CD8-positive, alpha-beta memory T cell (primary cell): ENCODE results near the gene DDX59. TPM values are rescaled to one million over a fixed set of nuclear protein-coding genes. Genes with fewer than 3 reads are reported as not detected.
A peak's percentile ranks its signal among the peaks of the same experiment; 100 is the strongest.
"Not testable (repeated sequence)": the region's sequence is repeated elsewhere in the genome, so short reads cannot be mapped to it uniquely, and the experiment has no call there.

Experiments used
- CTCF ChIA-PET: fragments of 350-600 bp; sonication (Branson Sonifier 250); formaldehyde crosslinking; loops from one replicate; lab custom pipeline; 2021; ENCODE audit warnings: antibody characterized with exemption; lab: Charles Lee
- POLR2A ChIA-PET: fragments of 350-600 bp; sonication (Branson Sonifier 250); formaldehyde crosslinking; loops from one replicate; lab custom pipeline; 2021; ENCODE audit warnings: antibody characterized with exemption; lab: Charles Lee
- DNase-seq, 5 donors: peaks; one replicate each; pipeline versions ENCODE4 v3.0.0 to v3.0.0-alpha.2; 2020 to 2022; ENCODE audit warnings: mixed read lengths in 1 of 5
- H3K27ac ChIP-seq: one replicate; pipeline ENCODE4 v1.7.0; 2013; ENCODE audit warnings: low read depth, mild to moderate bottlenecking, low read length, moderate library complexity
- H3K27me3 ChIP-seq: 2 replicates; pipeline ENCODE4 v1.7.0; 2013; ENCODE audit warnings: low read length, mild to moderate bottlenecking; ENCODE audit not compliant: insufficient read depth, poor library complexity, severe bottlenecking
- H3K36me3 ChIP-seq: 2 replicates; pipeline ENCODE4 v1.7.0; 2013; ENCODE audit warnings: mild to moderate bottlenecking, low read length, moderate library complexity; ENCODE audit not compliant: insufficient read depth
- H3K4me1 ChIP-seq: 2 replicates; pipeline ENCODE4 v1.7.0; 2013; ENCODE audit warnings: mild to moderate bottlenecking, low read length, moderate library complexity; ENCODE audit not compliant: insufficient read depth
- H3K4me3 ChIP-seq: 2 replicates; pipeline ENCODE4 v1.7.0; 2013; ENCODE audit warnings: mild to moderate bottlenecking, low read length
- H3K9me3 ChIP-seq: 2 replicates; pipeline ENCODE4 v1.7.0; 2013; ENCODE audit warnings: mild to moderate bottlenecking, low read length
- H3K27ac Mint-ChIP-seq, 8 donors: one replicate each; pipeline ENCODE4 v1.8.0; 2020 to 2021; ENCODE audit warnings: mixed read lengths in 8 of 8, mild to moderate bottlenecking in 6 of 8, inconsistent platforms in 3 of 8, moderate library complexity in 3 of 8
- H3K27me3 Mint-ChIP-seq, 2 donors: one replicate each; pipeline ENCODE4 v1.8.0; 2020 to 2021; ENCODE audit warnings: mixed read lengths in 2 of 2, mild to moderate bottlenecking in 1 of 2, moderate library complexity in 1 of 2
- H3K36me3 Mint-ChIP-seq, 3 donors: one replicate each; pipeline ENCODE4 v1.8.0; 2020 to 2021; ENCODE audit warnings: mixed read lengths in 3 of 3, inconsistent platforms in 1 of 3, mild to moderate bottlenecking in 1 of 3
- H3K4me1 Mint-ChIP-seq, 3 donors: one replicate each; pipeline ENCODE4 v1.8.0; 2020 to 2021; ENCODE audit warnings: mixed read lengths in 3 of 3, inconsistent platforms in 1 of 3, mild to moderate bottlenecking in 1 of 3
- H3K4me3 Mint-ChIP-seq, 7 donors: one replicate each; pipeline ENCODE4 v1.8.0; 2020 to 2021; ENCODE audit warnings: mixed read lengths in 7 of 7, mild to moderate bottlenecking in 6 of 7, moderate library complexity in 4 of 7, inconsistent platforms in 2 of 7
- H3K9me3 Mint-ChIP-seq, 5 donors: one replicate each; pipeline ENCODE4 v1.8.0; 2020 to 2022; ENCODE audit warnings: mixed read lengths in 5 of 5, mild to moderate bottlenecking in 3 of 5, moderate library complexity in 2 of 5, inconsistent platforms in 1 of 5
- polyA plus RNA-seq: library from polyadenylated mRNA; unstranded; fragments of 300-500 nt; fragmentation: Illumina TruSeq; gene quantifications from one replicate; pipeline ENCODE4 v1.2.3, GENCODE V29; 2021
- total RNA-seq, 2 experiments: library from RNA; stranded (reverse); gene quantifications; one replicate each; pipeline ENCODE4 v1.2.3, GENCODE V29; 2021

The DDX59 gene
- total and polyA plus RNA-seq, 3 experiments from 2014 or later = 19.0 to 23.4 (median 22.5) TPM

DNA sequence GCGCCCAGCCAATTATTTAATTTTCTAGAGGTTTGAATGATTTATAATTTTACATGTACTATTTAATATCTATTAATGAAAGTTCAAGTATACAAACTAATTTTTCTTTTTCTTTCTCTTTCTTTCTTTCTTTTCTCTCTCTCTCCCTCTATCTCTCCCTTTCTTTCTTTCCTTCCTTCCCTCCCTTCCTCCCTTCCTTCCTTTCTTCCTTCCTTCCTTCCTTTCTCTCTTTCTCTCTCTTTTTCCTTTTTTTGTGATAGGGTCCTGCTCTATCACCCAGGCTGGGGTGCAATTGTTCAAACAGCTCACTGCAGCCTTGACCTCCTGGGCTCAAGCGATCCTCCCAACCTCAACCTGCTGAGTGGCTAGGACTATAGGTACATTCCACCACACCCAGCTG is 33.0 kb downstream of the DDX59 start:
- Mint-ChIP-seq H3K4me1 (no peaks in the 10 kb centered on the region), H3K36me3 (peaks cover 0 to 16% (median 5%) of the 10 kb centered on the region in 3 donors), H3K4me3 (no peak overlapping the region), H3K27ac (peak overlapping the region in 3 of 8 donors; percentile 5 to 89 (median 8)), H3K9me3 (no peaks in the 10 kb centered on the region), H3K27me3 (peaks cover 0 to under 1% of the 10 kb centered on the region in 2 donors)
- no peak for DNase-seq
- Histone ChIP-seq H3K36me3 (no peaks in the 10 kb centered on the region), H3K27ac (no peak overlapping the region), H3K9me3 (no peaks in the 10 kb centered on the region), H3K4me1 (no peaks in the 10 kb centered on the region), H3K4me3 (no peak overlapping the region), H3K27me3 (no peaks in the 10 kb centered on the region)
- CTCF ChIA-PET = no interaction called here
- POLR2A ChIA-PET = interaction anchor here (0.6 kb wide), 1 partner anchor 50 kb away, joined by 3 read pairs; no protein-coding TSS in a partner anchor

DNA sequence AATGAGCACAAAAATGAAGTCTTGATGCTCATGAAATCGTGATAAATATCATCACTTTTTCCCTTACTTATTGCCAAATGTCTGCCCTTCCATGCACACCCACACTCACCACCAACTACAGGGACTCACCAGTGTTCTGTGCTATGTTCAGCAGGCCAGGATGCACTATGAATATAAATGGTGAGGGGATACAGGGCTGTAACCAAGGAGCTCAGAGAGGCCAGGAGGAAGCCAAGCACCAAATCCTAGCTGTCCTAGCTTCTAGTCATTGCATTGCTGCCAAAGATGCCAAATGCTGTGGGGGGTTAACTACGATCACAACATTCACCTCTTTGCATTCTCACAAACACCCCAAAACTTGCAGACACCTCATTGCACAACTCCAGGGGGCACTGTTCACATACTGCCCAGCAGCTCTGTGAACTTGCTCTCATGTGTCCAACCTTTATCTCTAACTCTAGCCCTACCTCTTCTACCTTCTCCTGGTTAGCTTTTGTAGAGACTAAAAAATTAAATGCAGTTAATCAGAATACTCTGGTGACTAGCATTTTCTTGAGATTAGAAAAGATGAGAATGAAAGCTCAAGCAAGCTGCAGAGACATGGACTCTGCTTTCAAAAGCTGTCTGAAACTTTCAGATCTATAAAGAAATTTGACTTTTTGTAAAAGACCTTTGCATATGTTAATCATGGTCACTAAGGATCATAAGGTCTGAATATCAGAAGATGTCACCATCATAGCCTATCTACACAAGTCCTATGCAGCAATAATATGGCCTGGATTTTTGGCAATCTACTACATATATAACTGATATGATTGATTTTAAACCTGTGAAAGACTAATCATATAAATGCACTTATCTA is 35.2 kb downstream of the DDX59 start:
- POLR2A ChIA-PET = no interaction called here
- H3K4me1 Mint-ChIP-seq = no peaks in the 10 kb centered on the region
- H3K9me3 ChIP-seq = no peaks in the 10 kb centered on the region
- no peaks in the 10 kb centered on the region for H3K36me3 ChIP-seq
- no peaks in the 10 kb centered on the region for H3K27me3 ChIP-seq
- H3K4me3 Mint-ChIP-seq = no peak overlapping the region
- H3K4me3 ChIP-seq = no peak overlapping the region
- H3K9me3 Mint-ChIP-seq = no peaks in the 10 kb centered on the region
- H3K36me3 Mint-ChIP-seq = peaks cover 0 to 4% (median 2%) of the 10 kb centered on the region in 3 donors
- H3K27me3 Mint-ChIP-seq = peaks cover 0 to 1% of the 10 kb centered on the region in 2 donors
- CTCF ChIA-PET = interaction anchor here (0.8 to 1.0 kb wide), 3 partner anchors 9 to 337 kb away, joined by 3 to 4 read pairs (median 4); no protein-coding TSS in a partner anchor
- peak overlapping the region in 1 of 8 donors; percentile 44 for H3K27ac Mint-ChIP-seq
- H3K27ac ChIP-seq = no peak overlapping the region
- DNase-seq = no peak
- H3K4me1 ChIP-seq = no peaks in the 10 kb centered on the region

DNA sequence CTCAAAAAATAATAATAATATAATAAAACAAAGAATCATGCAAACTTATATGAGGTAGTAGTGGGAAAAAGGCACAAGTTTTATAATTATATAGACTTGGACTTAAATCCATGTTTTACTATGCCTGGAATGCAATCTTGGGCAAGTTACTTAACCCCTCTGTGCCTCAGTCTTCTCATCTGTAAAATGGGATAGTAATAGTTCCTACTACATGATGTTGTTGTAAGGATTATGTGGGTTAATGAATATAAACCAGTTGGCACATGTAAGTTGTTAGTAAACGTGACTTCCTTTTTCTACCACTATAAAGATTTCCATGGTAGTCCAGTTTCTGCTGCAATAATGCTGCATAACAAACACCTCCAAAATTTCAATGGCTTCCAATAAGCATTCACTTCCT is 38.3 kb downstream of the DDX59 start:
- Histone ChIP-seq H3K27ac (no peak overlapping the region), H3K36me3 (no peaks in the 10 kb centered on the region), H3K4me3 (no peak overlapping the region), H3K4me1 (peaks cover 15% of the 10 kb centered on the region), H3K9me3 (no peaks in the 10 kb centered on the region), H3K27me3 (no peaks in the 10 kb centered on the region)
- DNase-seq = no peak
- peaks cover 0 to 2% (median 0%) of the 10 kb centered on the region in 3 donors for H3K36me3 Mint-ChIP-seq
- no peaks in the 10 kb centered on the region for H3K9me3 Mint-ChIP-seq
- peaks cover 0 to 1% of the 10 kb centered on the region in 2 donors for H3K27me3 Mint-ChIP-seq
- POLR2A ChIA-PET = no interaction called here
- CTCF ChIA-PET = no interaction called here
- H3K4me1 Mint-ChIP-seq = peaks cover 13 to 19% (median 17%) of the 10 kb centered on the region in 3 donors
- H3K4me3 Mint-ChIP-seq = no peak overlapping the region
- H3K27ac Mint-ChIP-seq = no peak overlapping the region

DNA sequence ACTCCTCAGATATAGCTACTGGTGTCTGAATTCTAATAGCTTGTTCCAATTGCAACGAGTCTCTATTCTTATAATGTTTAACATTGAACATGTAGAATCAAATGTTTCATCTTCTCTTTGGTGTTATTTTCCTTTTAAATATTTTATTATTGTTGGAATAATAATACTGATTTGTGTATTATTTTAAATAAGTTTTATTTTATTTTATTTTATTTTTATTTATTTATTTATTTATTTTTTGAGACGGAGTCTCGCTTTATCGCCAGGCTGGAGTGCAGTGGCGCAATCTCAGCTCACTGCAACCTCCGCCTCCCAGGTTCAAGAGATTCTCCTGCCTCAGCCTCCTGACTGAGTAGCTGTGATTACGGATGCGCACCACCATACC is 39.2 kb downstream of the DDX59 start:
- not testable (repeated sequence) for H3K27ac Mint-ChIP-seq

DNA sequence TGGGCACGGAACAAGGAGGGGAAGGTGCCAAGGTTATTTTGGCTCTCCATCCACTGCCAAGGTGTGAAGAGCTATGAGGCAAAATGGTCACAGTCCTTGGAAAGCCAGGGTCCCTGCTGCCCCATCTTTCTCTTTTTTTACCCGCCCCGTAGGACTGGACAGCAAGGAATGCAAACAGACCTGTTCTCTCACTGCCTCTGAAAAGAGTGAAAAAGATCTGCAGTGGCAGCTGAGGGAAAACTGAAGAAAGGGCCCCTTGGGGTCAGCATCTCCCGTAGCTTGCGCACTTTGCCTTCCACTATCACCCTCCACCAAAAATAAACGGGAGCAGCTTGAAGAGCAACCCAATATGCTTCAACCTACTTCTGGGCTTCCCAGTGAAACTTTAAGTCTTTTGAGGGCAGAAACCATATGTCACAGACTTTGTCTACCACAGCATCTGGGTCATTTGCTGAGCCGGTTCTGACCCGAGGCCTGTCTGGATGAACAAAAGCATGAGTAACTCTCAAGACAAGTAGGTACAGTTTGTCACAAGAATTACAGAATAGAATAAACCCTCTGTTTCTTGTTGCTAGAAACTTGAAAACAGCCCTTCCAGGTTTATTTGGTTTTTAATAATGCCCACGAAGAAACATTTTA is 39.7 kb downstream of the DDX59 start:
- no peaks in the 10 kb centered on the region for H3K9me3 ChIP-seq
- H3K4me3 ChIP-seq = no peak overlapping the region
- ChIA-PET CTCF (interaction anchor here (1.0 kb wide), 1 partner anchor 8 kb away, joined by 6 read pairs; no protein-coding TSS in a partner anchor), POLR2A (no interaction called here)
- H3K27ac ChIP-seq = no peak overlapping the region
- peaks cover 15% of the 10 kb centered on the region for H3K4me1 ChIP-seq
- Mint-ChIP-seq H3K27me3 (peaks cover 0 to 1% of the 10 kb centered on the region in 2 donors), H3K4me1 (peaks cover 13 to 23% (median 21%) of the 10 kb centered on the region in 3 donors), H3K27ac (peak overlapping the region in 1 of 8 donors; percentile 80), H3K36me3 (peaks cover 0 to 2% (median 0%) of the 10 kb centered on the region in 3 donors), H3K9me3 (no peaks in the 10 kb centered on the region), H3K4me3 (no peak overlapping the region)
- H3K36me3 ChIP-seq = no peaks in the 10 kb centered on the region
- DNase-seq = no peak
- H3K27me3 ChIP-seq = no peaks in the 10 kb centered on the region

More for the DNA sequence above, 39.2 kb downstream of the DDX59 start:
- H3K4me1 Mint-ChIP-seq = peaks cover 13 to 19% (median 17%) of the 10 kb centered on the region in 3 donors
- H3K4me3 ChIP-seq, POLR2A ChIA-PET, H3K36me3 ChIP-seq, H3K4me3 Mint-ChIP-seq, H3K9me3 Mint-ChIP-seq, H3K27me3 ChIP-seq, H3K36me3 Mint-ChIP-seq, DNase-seq, H3K27ac ChIP-seq, H3K27me3 Mint-ChIP-seq, H3K9me3 ChIP-seq: not testable (repeated sequence)
- H3K4me1 ChIP-seq = peaks cover 15% of the 10 kb centered on the region
- CTCF ChIA-PET = interaction anchor here (1.0 kb wide), 1 partner anchor 9 kb away, joined by 6 read pairs; no protein-coding TSS in a partner anchor

DNA sequence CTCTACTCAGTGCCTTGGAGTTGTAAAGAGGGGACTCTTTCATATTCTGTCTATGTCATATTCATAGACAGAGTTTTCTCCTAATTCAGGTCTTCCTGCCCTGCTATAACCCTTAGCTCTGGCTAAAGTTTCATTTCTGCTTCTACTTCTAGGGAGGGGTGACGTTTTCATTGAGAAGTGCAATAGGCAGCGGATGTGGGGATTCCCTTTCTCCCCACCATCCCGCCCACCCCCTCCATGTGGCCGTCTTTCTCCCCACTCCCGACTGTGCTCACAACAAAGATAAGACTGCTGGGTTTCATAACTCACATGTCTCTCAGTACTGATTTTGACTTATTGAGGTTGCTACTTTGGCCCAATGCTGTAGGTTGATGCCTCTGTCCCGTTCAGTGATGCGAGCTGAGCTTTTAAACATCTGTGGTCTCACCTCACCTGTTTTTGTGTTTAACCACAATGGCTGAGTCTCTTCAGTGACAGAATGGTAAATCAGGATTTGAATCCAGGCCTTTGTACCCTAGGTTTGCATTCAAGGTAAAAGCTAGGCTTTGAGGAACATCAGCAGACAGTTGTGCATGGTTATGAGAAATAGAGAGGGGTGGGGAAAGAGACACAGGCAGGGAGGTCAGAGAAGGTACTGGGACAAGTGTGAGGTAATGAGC is 41.4 kb downstream of the DDX59 start:
- no peaks in the 10 kb centered on the region for H3K9me3 Mint-ChIP-seq
- Histone ChIP-seq H3K4me3 (no peak overlapping the region), H3K36me3 (no peaks in the 10 kb centered on the region), H3K27ac (no peak overlapping the region), H3K4me1 (peaks cover 15% of the 10 kb centered on the region), H3K9me3 (no peaks in the 10 kb centered on the region), H3K27me3 (no peaks in the 10 kb centered on the region)
- peak overlapping the region in 6 of 7 donors; percentile 14 to 50 (median 38) for H3K4me3 Mint-ChIP-seq
- peak overlapping the region in 7 of 8 donors; percentile 3 to 85 (median 22) for H3K27ac Mint-ChIP-seq
- H3K36me3 Mint-ChIP-seq = no peaks in the 10 kb centered on the region
- DNase-seq = peak in 4 of 5 donors; percentile 7 to 49 (median 16)
- peaks cover 13 to 24% (median 21%) of the 10 kb centered on the region in 3 donors for H3K4me1 Mint-ChIP-seq
- POLR2A ChIA-PET = interaction anchor here (0.5 kb wide), 1 partner anchor 44 kb away, joined by 5 read pairs; no protein-coding TSS in a partner anchor
- CTCF ChIA-PET = no interaction called here
- peaks cover 0 to 1% of the 10 kb centered on the region in 2 donors for H3K27me3 Mint-ChIP-seq

DNA sequence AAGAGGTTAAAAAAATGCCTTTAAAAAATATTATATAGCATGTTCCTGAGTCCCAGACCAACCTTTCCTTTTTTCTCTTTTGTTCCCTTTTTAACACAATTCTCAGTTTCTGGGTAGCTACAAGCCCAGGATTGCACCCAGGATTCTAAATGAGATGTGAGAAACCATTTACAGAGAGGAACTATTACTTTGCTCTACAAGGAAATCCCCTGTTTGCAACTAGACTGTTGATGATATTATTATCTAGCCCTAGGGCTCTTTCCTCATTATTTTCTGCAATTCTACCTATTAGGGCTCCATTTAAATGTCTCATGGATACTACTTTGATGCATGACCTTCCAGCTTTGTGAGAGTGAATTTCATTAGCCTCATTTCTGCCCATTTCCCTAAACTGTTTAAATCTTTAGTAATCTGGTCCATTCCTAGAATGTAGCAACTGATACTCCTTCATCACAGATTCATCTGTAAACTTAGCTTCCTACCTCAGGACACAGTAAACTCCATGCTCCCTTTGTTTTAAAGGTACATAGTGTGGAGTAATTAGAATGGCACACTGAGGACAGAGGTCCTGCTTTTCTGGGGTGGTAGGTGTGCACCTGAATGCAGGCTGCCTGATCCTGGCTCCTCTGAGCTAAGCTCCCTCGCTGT is 42.0 kb downstream of the DDX59 start:
- ChIA-PET POLR2A (interaction anchor here (0.5 kb wide), 2 partner anchors 38 to 45 kb away, joined by 5 read pairs; no protein-coding TSS in a partner anchor), CTCF (no interaction called here)
- Mint-ChIP-seq H3K9me3 (no peaks in the 10 kb centered on the region), H3K27ac (peak overlapping the region in 4 of 8 donors; percentile 8 to 85 (median 38)), H3K36me3 (no peaks in the 10 kb centered on the region), H3K4me3 (peak overlapping the region in 6 of 7 donors; percentile 14 to 50 (median 38)), H3K27me3 (peaks cover 0 to 1% of the 10 kb centered on the region in 2 donors), H3K4me1 (peaks cover 13 to 24% (median 21%) of the 10 kb centered on the region in 3 donors)
- Histone ChIP-seq H3K4me3 (no peak overlapping the region), H3K36me3 (no peaks in the 10 kb centered on the region), H3K27me3 (no peaks in the 10 kb centered on the region), H3K9me3 (no peaks in the 10 kb centered on the region), H3K4me1 (peaks cover 15% of the 10 kb centered on the region), H3K27ac (no peak overlapping the region)
- DNase-seq = no peak
